ENCODE measurements around the gene ABCA1.

ABCA1 gene

GRCh38 chr9:104800068-104800785 lies 127.7 kb downstream of the ABCA1 start:
- DNase-seq (ENCODE audit: low read depth in 2 of 2) = no peak

GRCh38 chr9:104798209-104798995 lies 129.6 kb downstream of the ABCA1 start:
- no peak for DNase-seq (ENCODE audit: low read depth in 2 of 2)

- DNase-seq (ENCODE audit: low read depth in 2 of 2) = no peak
These were observed 132.1 kb downstream of the ABCA1 start for GRCh38 chr9:104795857-104796256.

GRCh38 chr9:104795082-104795481 lies 132.9 kb downstream of the ABCA1 start:
- DNase-seq (ENCODE audit: low read depth in 2 of 2) = no peak

- no peak for DNase-seq (ENCODE audit: low read depth in 2 of 2)
These were observed 133.9 kb downstream of the ABCA1 start for GRCh38 chr9:104794070-104794469.

- no peak for DNase-seq (ENCODE audit: low read depth in 2 of 2)
These were observed 139.7 kb downstream of the ABCA1 start for GRCh38 chr9:104788251-104788650.

GRCh38 chr9:104787306-104788015 lies 140.5 kb downstream of the ABCA1 start:
- no peak for DNase-seq (ENCODE audit: low read depth in 2 of 2)

- DNase-seq (ENCODE audit: low read depth in 2 of 2) = no peak
These were observed 141.7 kb downstream of the ABCA1 start for GRCh38 chr9:104786293-104786692.

GRCh38 chr9:104784098-104784497 lies 143.9 kb downstream of the ABCA1 start:
- DNase-seq (ENCODE audit: low read depth in 2 of 2) = no peak

- DNase-seq (ENCODE audit: low read depth in 2 of 2) = no peak
These were observed 144.4 kb downstream of the ABCA1 start for GRCh38 chr9:104783588-104783987.

- no peak for DNase-seq (ENCODE audit: low read depth in 2 of 2)
These were observed 147.1 kb downstream of the ABCA1 start for GRCh38 chr9:104780796-104781395.

- no peak for DNase-seq (ENCODE audit: low read depth in 2 of 2)
These were observed 147.9 kb downstream of the ABCA1 start for GRCh38 chr9:104779946-104780535.

GRCh38 chr9:104779334-104779733 lies 148.6 kb downstream of the ABCA1 start:
- no peak for DNase-seq (ENCODE audit: low read depth in 2 of 2)

- no peak for DNase-seq (ENCODE audit: low read depth in 2 of 2)
These were observed 149.2 kb downstream of the ABCA1 start for GRCh38 chr9:104778802-104779201.

GRCh38 chr9:104776797-104777196 lies 151.2 kb downstream of the ABCA1 start:
- no peak for DNase-seq (ENCODE audit: low read depth in 2 of 2)

- no peak for DNase-seq (ENCODE audit: low read depth in 2 of 2)
These were observed 152.0 kb downstream of the ABCA1 start for GRCh38 chr9:104775976-104776375.

- no peak for DNase-seq (ENCODE audit: low read depth in 2 of 2)
These were observed 152.4 kb downstream of the ABCA1 start for GRCh38 chr9:104775574-104775936.

GRCh38 chr9:104774831-104775573 lies 153.0 kb downstream of the ABCA1 start:
- no peak for DNase-seq (ENCODE audit: low read depth in 2 of 2)

- no peak for DNase-seq (ENCODE audit: low read depth in 2 of 2)
These were observed 153.8 kb downstream of the ABCA1 start for GRCh38 chr9:104774132-104774531.

- no peak for DNase-seq (ENCODE audit: low read depth in 2 of 2)
These were observed 155.0 kb downstream of the ABCA1 start for GRCh38 chr9:104772714-104773510.
